ENCODE measurements around the gene SCG5. TPM values are rescaled to one million over a fixed set of nuclear protein-coding genes. Genes with fewer than 3 reads are reported as not detected.

Gene SCG5
- total RNA-seq, 1 donor from 2014 or later = 0.30 TPM

- intact Hi-C loops (cut with DNase I) = loop anchor here (10.0 kb wide), 1 partner anchor 191 kb away; no protein-coding TSS in a partner anchor
- DNase-seq (ENCODE audit: low spot score) = no peak
Measured at GRCh38 chr15:32683906-32684584, 42.5 kb downstream of the SCG5 start.

- intact Hi-C loops (cut with DNase I) = loop anchor here (10.0 kb wide), 1 partner anchor 189 kb away; no protein-coding TSS in a partner anchor
- no peak for DNase-seq (ENCODE audit: low spot score)
Measured at GRCh38 chr15:32685576-32685975, 44.1 kb downstream of the SCG5 start.

- intact Hi-C loops (cut with DNase I) = loop anchor here (10.0 kb wide), 1 partner anchor 187 kb away; no protein-coding TSS in a partner anchor
- no peak for DNase-seq (ENCODE audit: low spot score)
Measured at GRCh38 chr15:32687556-32687955, 46.0 kb downstream of the SCG5 start.

- no peak for DNase-seq (ENCODE audit: low spot score)
- intact Hi-C loops (cut with DNase I) = loop anchor here (10.0 kb wide), 1 partner anchor 187 kb away; no protein-coding TSS in a partner anchor
Measured at GRCh38 chr15:32688151-32688639, 46.7 kb downstream of the SCG5 start.

- DNase-seq (ENCODE audit: low spot score) = no peak
- intact Hi-C loops (cut with DNase I) = no loop called here
Measured at GRCh38 chr15:32690941-32691688, 49.6 kb downstream of the SCG5 start.

GRCh38 chr15:32691689-32692038 is 50.2 kb downstream of the SCG5 start:
- intact Hi-C loops (cut with DNase I) = no loop called here
- no peak for DNase-seq (ENCODE audit: low spot score)

GRCh38 chr15:32692286-32692685 is 50.8 kb downstream of the SCG5 start:
- DNase-seq (ENCODE audit: low spot score) = no peak
- intact Hi-C loops (cut with DNase I) = no loop called here

GRCh38 chr15:32694222-32694983 is 52.9 kb downstream of the SCG5 start:
- DNase-seq (ENCODE audit: low spot score) = no peak
- intact Hi-C loops (cut with DNase I) = no loop called here

GRCh38 chr15:32698773-32699390 is 57.4 kb downstream of the SCG5 start:
- DNase-seq (ENCODE audit: low spot score) = no peak
- intact Hi-C loops (cut with DNase I) = no loop called here

GRCh38 chr15:32700501-32701150 is 59.1 kb downstream of the SCG5 start:
- intact Hi-C loops (cut with DNase I) = no loop called here
- DNase-seq (ENCODE audit: low spot score) = no peak

GRCh38 chr15:32701863-32702262 is 60.4 kb downstream of the SCG5 start:
- DNase-seq (ENCODE audit: low spot score) = no peak
- intact Hi-C loops (cut with DNase I) = no loop called here

GRCh38 chr15:32704395-32704981 is 63.0 kb downstream of the SCG5 start:
- no peak for DNase-seq (ENCODE audit: low spot score)
- intact Hi-C loops (cut with DNase I) = no loop called here

- intact Hi-C loops (cut with DNase I) = no loop called here
- DNase-seq (ENCODE audit: low spot score) = no peak
Measured at GRCh38 chr15:32705446-32705845, 63.9 kb downstream of the SCG5 start.

GRCh38 chr15:32706704-32707103 is 65.2 kb downstream of the SCG5 start:
- DNase-seq (ENCODE audit: low spot score) = no peak
- intact Hi-C loops (cut with DNase I) = no loop called here

- intact Hi-C loops (cut with DNase I) = no loop called here
- DNase-seq (ENCODE audit: low spot score) = no peak
Measured at GRCh38 chr15:32707436-32707835, 65.9 kb downstream of the SCG5 start.

GRCh38 chr15:32709295-32710033 is 68.0 kb downstream of the SCG5 start:
- no peak for DNase-seq (ENCODE audit: low spot score)
- intact Hi-C loops (cut with DNase I) = no loop called here

GRCh38 chr15:32715276-32715675 is 73.8 kb downstream of the SCG5 start:
- intact Hi-C loops (cut with DNase I) = no loop called here

GRCh38 chr15:32716216-32716914 is 74.9 kb downstream of the SCG5 start:
- intact Hi-C loops (cut with DNase I) = no loop called here
- no peak for DNase-seq (ENCODE audit: low spot score)

More at GRCh38 chr15:32715276-32715675, 73.8 kb downstream of the SCG5 start:
- no peak for DNase-seq (ENCODE audit: low spot score)

All from cardiac septum (tissue), 1 donor.